ENCODE data around the gene ELK3.

The ELK3 gene

DNA sequence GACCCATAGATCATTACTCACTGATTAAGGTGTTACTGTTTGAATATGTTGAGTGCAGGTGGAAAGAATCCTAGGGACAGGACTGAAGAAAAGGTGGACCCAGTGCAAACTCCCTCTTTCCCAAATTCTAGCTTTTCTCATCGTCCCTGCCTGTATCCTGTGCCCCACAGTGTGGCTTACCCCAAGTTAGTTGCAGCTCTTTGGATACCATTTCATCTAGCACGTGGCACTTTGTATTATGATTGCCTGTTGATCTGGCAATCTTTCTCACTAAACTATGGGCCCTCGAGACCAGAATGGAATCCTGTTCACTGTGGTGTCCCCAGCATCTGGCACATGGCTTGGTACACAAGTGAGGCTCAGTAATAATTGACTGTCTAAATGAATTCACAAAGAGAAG lies 66.5 kb downstream of the ELK3 start:
- DNase-seq, result no peak

DNA sequence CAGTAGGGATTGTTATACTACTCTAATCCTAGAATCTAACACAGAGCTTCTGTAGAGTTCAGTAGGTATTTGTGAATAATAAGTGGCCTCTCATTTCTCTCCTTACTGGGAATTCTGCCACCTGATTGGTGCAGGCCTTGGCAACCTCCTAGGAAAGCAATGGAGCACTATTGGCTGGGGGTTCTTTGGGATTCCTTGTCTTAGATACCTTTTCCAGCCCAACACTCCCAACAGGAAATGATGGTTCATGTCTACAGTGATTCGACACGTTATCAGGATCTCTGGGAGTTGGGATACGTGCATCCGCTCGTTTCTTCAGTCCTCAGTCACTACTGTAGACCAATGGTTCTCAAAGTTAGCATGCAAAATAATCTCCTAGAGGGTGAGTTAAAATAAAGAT lies 67.4 kb downstream of the ELK3 start:
- DNase-seq, result no peak

DNA sequence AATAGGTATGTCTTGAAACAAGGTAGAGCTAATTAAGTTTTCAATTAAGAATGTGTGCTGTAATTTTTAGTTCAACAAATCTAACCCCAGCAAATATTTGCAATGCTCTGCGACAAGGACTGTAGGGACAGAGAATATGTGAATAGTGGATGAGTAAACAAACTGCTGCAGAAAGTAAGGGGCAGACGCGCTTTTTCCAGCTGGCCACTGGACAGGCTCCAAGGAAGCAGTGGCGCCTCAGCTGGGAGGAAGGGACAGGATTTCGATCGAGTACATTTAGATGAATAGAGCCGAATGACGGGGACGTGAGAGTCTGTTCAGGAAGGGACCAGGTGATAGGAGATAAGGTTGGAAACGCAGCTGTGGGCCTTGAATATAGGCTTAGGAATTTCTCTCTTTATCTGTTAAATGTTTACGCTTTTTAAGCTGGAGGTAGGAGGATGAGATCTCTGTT lies 69.3 kb downstream of the ELK3 start:
- DNase-seq, result no peak

DNA sequence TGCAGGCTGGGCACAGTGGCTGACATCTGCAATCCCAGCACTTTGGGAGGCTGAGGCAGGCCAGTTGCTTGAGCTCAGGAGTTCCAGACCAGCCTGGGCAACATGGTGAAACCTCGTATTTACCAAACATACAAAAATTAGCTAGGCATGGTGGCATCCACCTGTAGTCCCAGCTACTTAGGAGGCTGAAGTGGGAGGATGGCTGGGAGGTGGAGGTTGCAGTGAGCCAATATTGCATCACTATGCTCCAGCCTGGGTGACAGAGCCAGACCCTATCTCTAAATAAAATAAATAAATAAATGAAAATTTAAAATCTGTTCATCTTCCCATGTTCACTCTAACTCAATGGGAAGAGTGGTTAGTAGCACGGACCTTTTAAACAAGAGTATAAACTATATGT lies 71.2 kb downstream of the ELK3 start:
- no peak for DNase-seq

DNA sequence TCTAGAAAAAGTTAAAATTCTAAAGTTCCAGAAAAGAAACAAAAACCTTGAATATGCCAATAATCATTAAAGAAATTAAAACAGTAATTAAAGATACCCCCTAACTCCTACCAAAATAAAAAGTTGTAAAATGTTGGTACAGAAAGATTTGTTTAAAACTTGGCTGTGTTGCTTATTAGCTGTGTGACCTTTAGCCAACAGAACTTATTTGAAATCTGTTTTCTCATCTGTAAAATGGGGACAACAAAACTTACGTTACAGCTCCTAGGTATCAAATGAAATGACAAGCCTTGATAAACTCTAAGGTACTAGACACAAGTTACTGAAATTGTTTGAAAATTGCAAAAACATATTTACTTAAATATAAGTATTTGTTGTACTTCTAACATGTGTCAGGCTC lies 71.7 kb downstream of the ELK3 start:
- no peak for DNase-seq

DNA sequence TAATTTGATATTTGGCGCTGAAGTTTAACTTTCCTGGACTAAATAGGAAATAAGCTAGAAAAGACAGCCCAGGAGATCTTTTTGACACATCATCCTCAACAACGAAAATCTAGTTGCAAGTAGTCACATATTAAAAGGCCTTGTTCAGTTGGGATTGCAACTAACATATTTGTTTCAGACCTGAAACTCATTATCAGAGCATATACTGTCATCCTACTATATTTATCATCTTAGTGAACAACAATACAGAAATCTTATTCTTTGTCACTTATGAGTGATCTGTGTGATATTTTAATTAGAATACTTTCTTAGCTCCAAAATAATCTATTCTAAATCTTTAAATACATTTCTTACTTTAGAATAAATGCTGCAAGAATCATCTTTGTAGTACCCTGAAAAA lies 72.1 kb downstream of the ELK3 start:
- no peak for DNase-seq

DNA sequence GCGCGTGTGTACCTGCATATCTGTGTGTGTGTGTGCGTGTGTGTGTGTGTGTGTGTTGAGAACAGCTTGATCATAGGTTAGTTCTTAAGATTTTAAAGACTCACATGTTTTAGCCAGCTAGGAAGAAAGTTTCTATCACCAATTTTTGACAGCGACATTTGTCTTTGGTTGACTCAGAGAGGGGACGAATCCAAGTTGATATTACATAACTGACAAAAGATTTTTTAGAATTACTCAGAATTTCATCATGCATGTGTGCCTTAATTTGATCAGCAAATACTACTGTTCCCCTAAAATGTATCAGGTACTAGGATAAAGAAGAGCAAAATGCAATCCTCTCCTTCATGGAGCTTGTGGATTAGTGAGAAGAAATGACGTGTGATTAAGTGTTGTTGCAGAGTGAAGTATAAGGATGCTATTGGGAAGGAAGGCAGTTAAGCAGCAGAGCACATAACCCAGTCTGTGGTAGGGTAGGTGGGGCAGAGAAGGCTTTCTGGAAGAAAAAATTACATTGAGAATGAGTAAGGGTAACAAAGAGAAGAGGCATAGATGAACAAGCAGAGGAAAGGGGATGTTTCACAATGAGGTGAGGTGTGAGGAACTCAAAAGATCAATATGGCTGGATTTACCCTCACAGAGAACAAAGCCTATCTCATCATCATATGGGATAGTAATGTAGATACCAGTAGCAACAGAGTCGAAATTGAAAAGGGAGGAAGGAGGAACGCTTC lies 77.5 kb downstream of the ELK3 start:
- no peak for DNase-seq

DNA sequence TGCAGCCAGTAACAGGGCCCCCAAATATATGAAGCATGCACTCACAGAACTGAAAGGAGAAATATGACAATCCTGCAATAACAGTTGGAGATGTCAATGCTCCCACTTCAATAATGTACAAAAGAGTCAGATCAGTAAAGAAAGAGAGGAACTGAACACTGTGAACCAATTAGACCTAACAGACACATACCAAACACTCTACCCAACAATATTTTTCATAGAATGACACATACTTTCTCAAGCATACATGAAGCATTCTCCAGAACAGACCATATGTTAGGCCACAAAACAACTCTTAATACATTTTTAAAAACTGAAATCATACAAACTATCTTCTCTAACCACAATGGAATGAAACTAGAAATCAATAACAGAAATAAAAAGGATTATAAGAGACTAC lies 80.2 kb downstream of the ELK3 start:
- no peak for DNase-seq

DNA sequence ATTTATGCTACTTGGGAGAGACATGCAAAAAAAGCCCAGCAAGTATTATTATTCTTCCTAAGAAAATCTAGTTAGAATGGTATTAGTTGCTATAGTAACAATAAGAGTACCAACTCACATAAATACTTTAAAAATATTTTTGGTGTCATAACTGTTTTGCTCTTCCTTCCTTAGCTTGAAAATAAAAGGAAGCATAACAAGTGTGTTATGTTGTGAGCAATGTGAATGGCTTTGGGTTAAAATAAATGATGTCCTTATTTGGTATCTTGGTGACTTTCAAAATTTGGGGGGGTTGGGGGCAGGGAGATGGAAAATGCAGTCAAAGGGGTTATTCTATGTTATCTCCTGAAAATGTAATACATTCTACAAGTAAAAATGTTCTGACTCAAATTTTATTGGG lies 91.0 kb downstream of the ELK3 start:
- no peak for DNase-seq

DNA sequence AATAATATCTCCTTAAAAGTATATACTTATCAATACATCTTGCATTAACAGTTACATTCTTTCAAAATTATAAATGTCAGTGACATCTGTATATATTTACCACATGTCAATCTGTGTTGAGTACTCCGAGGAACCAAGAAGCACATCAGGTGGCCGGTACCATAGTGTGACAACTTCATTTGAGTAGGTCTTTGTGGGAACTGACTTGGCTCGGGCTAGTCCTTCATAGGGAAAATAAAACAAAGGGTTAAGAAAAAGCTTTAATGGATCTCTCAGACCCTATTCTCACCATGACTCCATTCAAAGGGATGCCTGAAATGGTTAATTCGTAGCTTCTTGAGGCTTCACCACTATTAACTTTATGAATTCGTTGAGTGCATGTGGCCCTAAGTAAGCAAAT lies 94.9 kb downstream of the ELK3 start:
- DNase-seq, result no peak

DNA sequence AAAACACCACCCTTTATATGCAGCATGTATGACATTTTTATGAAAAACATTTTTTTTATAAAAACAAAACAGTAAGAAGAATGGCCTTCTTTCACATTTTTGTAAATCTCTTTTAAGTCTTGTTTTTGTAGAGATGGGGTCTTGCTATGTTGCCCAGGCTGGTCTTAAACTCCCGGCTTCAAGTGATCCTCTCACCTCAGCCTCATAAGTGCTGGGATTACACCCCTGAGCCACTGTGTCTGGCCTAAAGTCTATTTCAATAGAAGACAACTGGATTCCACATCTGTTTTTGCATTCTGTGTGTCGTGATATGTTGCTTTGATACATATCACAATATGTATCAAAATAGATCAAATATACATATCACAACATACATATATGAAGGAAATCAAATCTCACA lies 98.9 kb downstream of the ELK3 start:
- no peak for DNase-seq

DNA sequence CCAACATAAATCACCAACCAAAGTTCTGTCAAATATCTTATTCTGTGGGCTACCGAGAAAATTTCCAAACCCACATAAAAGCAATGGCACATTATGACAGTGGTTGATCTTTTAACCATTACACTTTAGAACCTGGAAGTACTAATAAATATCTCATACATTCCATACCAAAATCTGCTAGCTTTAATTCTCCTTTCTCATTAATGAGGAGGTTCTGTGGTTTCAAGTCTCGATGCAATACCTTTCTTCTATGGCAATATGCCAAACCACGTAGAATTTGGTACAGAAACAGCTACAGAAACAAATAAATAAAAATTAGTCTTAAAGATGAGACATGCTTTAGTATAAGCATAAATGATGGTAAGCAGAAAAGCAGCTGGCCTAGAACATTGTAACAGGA lies 100.7 kb downstream of the ELK3 start:
- DNase-seq, result peak; percentile 30

DNA sequence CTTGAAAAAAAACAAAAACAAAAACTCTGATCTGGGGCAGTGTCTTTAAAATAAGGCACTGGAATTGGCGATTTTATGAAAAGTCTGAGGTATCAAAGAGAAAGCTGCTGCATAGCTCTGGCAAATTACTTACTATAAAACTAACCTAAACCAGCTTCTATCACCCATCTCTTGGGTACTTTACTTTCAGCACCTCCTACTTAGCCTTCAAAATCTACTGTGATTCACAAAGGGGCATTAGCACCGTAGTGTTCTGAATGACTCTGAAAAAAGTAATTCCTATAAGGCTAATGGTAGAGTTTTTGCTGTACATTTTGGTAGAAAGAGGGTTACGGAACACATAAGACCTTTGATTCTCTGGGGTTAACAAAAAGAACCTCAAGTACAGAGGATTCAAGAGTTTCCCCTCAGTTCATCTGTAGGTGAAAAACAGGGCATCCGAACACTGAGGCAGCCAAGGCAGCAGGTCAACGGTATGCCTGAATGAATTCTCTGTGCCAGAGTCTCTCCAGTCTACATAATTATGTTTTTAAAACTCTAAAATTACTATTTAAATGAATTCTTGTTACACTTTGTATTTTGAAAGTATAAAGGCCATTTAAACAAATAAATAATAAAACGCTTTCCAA lies 101.5 kb downstream of the ELK3 start:
- no peak for DNase-seq

DNA sequence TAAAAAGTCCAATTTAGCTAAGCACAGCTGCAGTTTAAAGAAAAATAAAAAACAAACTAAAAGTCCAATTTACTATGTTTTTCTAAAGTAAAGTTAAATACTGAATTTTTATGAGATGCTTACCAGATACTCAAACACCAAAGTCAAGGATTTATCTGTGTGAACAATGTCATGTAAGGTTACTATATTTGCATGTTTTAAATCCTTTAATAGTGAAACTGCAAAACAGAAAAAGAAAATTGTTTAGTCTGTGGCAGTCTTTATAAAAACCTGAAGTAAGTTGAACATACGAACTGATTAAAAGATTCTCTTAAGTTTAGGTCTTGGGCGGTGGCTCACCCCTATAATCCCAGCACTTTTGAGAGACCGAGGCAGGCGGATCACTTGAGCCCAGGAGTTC lies 103.3 kb downstream of the ELK3 start:
- no peak for DNase-seq

DNA sequence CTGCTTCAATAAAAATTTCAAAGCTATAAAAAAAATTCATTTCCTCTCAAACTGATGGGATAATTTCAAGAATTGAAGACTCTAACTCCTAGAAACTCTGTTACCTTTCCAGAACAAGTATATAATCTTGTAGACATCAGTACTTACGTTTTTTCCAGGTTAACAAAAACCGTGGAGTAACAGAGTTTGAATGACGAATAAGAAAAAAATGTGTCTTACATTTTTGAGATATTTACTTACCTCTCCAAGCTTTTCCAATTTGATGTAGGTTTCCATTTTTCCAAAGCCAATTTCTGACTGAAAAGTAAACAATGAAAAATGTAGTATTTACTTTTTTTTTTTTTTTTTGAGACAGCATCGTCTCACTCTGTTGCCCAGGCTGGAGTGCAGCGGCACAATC lies 105.9 kb downstream of the ELK3 start:
- DNase-seq, result no peak

DNA sequence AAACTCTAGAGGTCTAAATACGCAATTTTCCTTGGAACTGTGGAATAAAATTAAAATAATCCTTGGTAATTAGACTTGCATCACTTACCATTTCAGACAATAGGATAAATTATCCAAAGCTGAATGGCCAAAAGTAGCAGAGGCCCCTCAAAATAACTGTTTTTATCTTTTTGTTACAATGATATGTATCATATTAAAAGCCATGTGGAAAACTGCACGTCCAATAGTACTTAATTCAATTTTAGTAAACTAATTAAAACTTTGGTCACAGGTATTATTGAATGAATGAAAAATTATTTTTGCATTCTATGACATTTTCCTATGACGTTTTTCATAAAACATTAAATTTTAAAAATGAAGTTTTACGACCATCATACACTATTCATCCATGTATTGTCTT lies 107.6 kb downstream of the ELK3 start:
- DNase-seq, result no peak

DNA sequence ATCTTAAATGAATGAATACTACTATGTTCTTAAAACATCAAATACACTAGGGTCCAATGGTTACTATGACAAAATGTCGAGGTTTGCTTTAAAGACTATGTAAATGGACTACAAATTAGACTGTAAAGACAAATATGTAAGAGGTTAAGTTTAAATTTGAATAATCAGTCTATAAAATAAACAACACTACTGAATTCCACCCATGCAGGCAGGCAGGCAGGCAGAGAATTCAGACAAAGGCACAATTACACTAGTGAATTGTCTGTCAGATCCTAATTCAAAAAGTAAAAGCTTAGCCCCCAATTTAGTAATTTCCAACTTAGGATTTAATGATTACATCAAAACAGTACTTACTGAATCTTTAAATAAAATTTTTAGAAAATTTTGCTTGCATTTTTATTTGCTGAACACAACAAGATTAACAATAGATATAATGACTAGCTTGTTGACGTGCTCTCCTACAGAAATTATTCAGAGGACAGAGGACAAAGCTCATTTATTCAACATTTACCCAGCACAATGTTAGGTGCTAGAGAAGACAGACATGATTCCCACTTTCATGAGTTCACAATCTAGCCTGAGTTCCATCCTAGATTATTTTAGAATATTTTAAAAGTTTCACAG lies 108.6 kb downstream of the ELK3 start:
- no peak for DNase-seq

DNA sequence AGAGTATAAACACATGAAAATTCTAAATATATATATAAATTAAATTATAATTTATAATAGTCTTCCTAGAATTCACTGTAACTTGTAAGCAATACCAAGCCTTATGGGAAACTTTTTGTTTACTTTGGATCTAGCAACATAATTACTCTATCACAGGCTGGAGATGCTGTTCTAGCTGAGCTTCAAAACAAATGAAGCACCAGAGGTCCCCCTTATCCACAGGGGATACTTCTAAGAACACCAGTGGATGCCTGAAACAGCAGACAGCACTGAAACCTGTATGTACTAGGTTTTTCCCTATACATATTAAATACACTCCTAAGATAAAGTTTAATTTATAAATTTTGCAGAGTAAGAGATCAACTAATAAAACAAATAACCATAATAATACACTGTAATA lies 109.5 kb downstream of the ELK3 start:
- peak; percentile 14 for DNase-seq

DNA sequence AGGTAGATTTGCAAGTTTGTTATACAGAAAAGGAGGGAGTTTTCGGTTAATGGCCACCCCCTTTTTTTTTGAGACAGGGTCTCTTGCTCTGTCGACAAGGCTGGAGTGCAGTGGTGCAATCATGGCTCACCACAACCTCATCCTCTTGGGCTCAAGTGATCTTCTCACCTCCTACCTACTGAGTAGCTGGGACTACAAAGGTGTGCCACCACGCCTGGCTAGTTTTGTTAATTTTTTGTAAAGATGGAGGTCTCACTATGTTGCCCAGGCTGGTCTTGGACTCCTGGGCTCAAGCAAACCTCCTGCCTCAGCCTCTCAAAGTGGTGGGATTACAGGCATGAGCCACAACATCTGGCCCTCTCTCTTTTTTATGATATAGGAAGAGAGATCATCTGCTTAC lies 111.5 kb downstream of the ELK3 start:
- no peak for DNase-seq

DNA sequence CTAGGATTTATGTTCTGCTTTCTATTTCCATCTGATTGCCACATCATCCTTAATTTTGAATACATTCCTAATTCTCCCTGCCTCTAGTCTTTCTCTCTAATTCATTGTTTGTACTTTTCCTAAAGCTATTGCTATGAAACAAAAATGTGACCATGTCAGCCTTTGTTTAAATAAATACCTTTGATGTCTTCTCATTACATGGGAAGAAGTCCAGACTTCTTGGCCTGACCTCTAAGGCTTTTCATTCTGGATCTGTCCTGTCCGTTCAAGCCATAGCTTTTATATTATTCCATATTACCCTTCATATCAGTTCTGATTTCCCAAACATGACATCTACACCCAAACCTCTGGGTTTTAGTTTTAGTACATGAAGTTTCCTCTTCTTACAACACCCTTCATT lies 114.7 kb downstream of the ELK3 start:
- no peak for DNase-seq

DNA sequence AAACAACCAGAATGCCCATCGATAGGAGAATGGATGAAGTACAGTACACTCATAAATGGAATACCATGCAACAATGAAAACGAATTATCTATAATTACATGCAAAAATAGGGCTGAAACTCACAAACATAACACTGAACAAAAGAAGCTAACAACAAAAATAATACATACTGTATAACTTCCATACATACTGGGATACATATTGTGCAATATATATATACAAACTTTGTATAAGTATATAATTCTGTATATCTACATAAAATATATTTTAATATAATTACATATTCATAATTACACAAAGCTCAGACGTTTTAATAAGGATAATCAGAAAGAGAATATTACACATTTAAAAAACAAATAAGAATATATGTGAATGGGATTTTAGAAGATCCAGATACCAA lies 115.9 kb downstream of the ELK3 start:
- no peak for DNase-seq

DNA sequence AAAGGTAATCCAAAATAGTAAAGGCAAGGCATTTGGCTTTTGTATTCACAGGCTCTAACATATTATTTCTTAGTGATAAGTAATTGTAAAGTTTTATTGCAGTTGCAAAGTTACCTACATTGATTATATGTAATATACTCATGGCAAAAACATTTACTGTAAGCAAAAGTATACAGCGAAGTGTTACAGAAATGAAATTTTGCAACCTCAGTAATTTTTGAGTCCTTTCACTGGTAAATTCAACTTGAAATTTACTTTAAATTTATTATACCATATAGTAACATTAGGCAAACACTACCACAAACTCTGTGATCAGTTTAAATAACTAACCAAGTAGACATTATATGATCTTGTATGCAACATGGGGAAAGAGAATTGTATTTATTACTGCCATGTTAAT lies 117.0 kb downstream of the ELK3 start:
- no peak for DNase-seq

DNA sequence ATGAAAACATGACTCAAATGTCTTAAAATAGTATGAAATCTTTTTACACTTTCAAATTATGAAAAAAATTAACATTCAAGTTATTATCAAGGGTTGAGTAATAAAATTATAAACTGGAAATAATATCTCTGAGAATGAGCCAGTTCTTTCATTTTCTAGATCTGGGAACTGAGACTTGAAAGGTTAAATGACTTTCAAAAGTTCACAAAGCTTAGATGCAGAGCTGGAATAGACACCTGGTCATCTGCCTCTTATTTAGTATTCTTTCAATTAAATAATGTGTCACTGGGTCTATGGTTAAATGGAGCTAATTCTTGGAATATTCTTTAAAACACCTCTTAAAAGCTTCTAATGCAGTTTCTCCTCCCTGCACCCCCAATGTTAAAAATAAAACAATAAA lies 119.4 kb downstream of the ELK3 start:
- no peak for DNase-seq

DNA sequence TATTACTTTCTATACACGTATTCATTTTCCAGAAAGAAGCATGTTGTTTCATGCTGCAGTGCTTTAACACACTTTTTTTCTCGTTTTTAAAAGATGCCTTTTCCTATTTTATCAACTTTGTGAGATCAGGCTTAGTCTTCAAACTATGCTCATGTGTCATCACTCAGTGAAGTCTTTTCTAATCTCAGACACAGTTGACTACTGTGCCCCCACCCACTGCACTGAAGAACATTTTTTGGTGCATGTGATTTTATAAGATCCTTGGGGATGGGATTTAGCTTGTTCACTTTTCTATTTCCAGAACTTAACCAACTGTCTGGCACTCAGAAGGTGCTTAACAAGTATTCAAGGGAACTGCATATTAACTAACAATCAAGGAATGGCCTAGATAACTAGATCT lies 120.5 kb downstream of the ELK3 start:
- DNase-seq, result no peak

Data from hematopoietic multipotent progenitor cell treated with erythropoietin and hydrocortisone succinate and interleukin-3 and kit ligand, for 8 days (in vitro differentiated cells).